Smooth muscle cell (in vitro differentiated cells): ENCODE measurements around the gene SULF2. TPM values are rescaled to one million over a fixed set of nuclear protein-coding genes. Genes with fewer than 3 reads are reported as not detected.

Experiments
- DNase-seq: peaks from one replicate; lab custom pipeline; 2025; ENCODE audit not compliant: unreplicated experiment; lab: John Stamatoyannopoulos, UW
- H2AFZ ChIP-seq: fragments of 200-600 bp; sonication (generic); 2 replicates; pipeline ENCODE4 v1.6.0; 2016; ENCODE audit warnings: antibody characterized with exemption, low read depth, mild to moderate bottlenecking
- H3F3A ChIP-seq: fragments of 200-600 bp; sonication (generic); 2 replicates; pipeline ENCODE4 v1.6.0; 2017; ENCODE audit warnings: antibody characterized with exemption, low read depth
- H3K27ac ChIP-seq: fragments of 200-600 bp; sonication (generic); 2 replicates; pipeline ENCODE4 v1.5.1; 2016; ENCODE audit warnings: low read depth, mild to moderate bottlenecking
- H3K27me3 ChIP-seq: fragments of 200-600 bp; sonication (generic); 2 replicates; pipeline ENCODE4 v1.6.1; 2016; ENCODE audit warnings: low read depth, mild to moderate bottlenecking
- H3K36me3 ChIP-seq: fragments of 200-600 bp; sonication (generic); 2 replicates; pipeline ENCODE4 v1.5.1; 2016; ENCODE audit warnings: low read depth
- H3K4me1 ChIP-seq: fragments of 200-600 bp; sonication (generic); 2 replicates; pipeline ENCODE4 v1.5.1; 2016; ENCODE audit warnings: low read depth
- H3K4me2 ChIP-seq: fragments of 200-600 bp; sonication (generic); 2 replicates; pipeline ENCODE4 v1.6.0; 2016; ENCODE audit warnings: mild to moderate bottlenecking
- H3K4me3 ChIP-seq: fragments of 200-600 bp; sonication (generic); 2 replicates; pipeline ENCODE4 v1.5.1; 2016; ENCODE audit warnings: mild to moderate bottlenecking
- H3K79me2 ChIP-seq: fragments of 200-600 bp; sonication (generic); 2 replicates; pipeline ENCODE4 v1.6.0; 2016; ENCODE audit warnings: low read depth, mild to moderate bottlenecking
- H3K9ac ChIP-seq: fragments of 200-600 bp; sonication (generic); 2 replicates; pipeline ENCODE4 v1.6.0; 2016; ENCODE audit warnings: low read depth
- H3K9me3 ChIP-seq: fragments of 200-600 bp; sonication (generic); replicated peaks from 2 replicates; pipeline ENCODE4 v1.5.1; 2016; ENCODE audit warnings: low read depth
- H4K20me1 ChIP-seq: fragments of 200-600 bp; sonication (generic); 2 replicates; pipeline ENCODE4 v1.6.0; 2016; ENCODE audit warnings: low read depth
- CTCF ChIP-seq: fragments of 200-600 bp; sonication (generic); IDR thresholded peaks from 2 replicates; pipeline ENCODE4 v1.5.1; 2017; ENCODE audit warnings: borderline replicate concordance, mild to moderate bottlenecking, antibody characterized with exemption; ENCODE audit not compliant: insufficient read depth, poor library complexity, severe bottlenecking
- WGBS: methylation state at CpG from one replicate; pipeline ENCODE4 v1.1.7; 2016; ENCODE audit warnings: low lambda C conversion rate; 5-methylcytosine and 5-hydroxymethylcytosine counted together
- polyA plus RNA-seq: library from polyadenylated mRNA; unstranded; fragments of >200 nt; fragmentation: Nextera tagmentation; extraction: Ambion mirVana; gene quantifications from 2 replicates; pipeline ENCODE4 v1.2.1, GENCODE V29; 2016
- total RNA-seq: library from RNA; depleted of rRNA; stranded (reverse); fragments of >200 nt; gene quantifications from 2 replicates; pipeline ENCODE4 v1.2.3, GENCODE V29; 2014

SULF2 gene
- total and polyA plus RNA-seq, 2 experiments from 2014 or later, result 109 to 144 TPM

DNA sequence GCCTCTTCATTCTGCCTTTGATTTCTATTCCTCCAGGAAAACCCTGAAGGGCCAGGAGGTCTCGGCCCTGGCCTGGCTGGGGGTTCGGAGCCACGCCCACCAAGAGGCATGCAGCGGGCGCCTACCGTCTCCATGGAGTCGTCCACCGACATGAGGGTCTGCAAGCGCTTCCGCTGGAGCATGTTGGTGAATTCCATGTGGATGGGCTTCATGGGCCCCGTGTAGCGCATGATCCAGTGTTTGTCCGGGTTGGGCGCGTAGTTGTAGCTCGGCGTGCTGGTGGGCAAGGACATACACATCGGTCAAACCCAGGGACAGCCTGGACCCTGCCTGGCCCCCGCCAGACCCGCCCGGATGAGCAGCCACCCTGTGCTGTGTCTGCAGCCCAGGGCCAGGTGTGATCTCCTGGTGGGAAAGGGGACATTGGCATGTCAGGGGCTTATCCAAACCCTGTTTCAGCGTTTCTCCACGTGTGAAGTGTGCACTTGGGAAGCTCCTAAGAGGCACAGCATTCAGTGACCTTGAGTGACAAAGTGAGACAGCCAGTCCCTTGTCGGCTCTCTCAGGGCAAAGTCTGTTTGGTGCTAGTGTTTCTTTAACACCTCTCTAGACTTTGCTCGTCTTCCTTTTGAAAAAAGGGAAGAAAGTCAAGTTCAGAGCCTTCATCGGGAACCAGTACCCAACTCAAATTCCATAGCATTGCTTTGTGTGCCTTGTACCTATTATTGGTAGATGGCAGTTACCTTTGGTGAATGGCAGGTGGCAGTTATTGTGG lies 100.8 kb downstream of the SULF2 start:
- Histone ChIP-seq H3K9ac (no peak overlapping the region), H3K4me2 (no peak overlapping the region), H3K4me3 (no peak overlapping the region), H3K79me2 (no peaks in the 10 kb centered on the region), H3F3A (no peaks in the 10 kb centered on the region), H4K20me1 (no peaks in the 10 kb centered on the region), H3K36me3 (no peaks in the 10 kb centered on the region), H3K9me3 (no peaks in the 10 kb centered on the region), H3K27me3 (no peaks in the 10 kb centered on the region), H2AFZ (no peak overlapping the region), H3K27ac (no peak overlapping the region), H3K4me1 (no peaks in the 10 kb centered on the region)
- no peak for TF ChIP-seq CTCF
- 97% methylated on average over 26 of the region's 26 CpGs for WGBS
- no peak for DNase-seq

- 95% methylated on average over 19 of the region's 19 CpGs for WGBS
- Histone ChIP-seq H3K4me3 (no peak overlapping the region), H3F3A (no peaks in the 10 kb centered on the region), H2AFZ (no peak overlapping the region), H3K27me3 (no peaks in the 10 kb centered on the region), H3K4me2 (no peak overlapping the region), H3K4me1 (no peaks in the 10 kb centered on the region), H4K20me1 (no peaks in the 10 kb centered on the region), H3K9me3 (no peaks in the 10 kb centered on the region), H3K36me3 (no peaks in the 10 kb centered on the region), H3K27ac (no peak overlapping the region), H3K79me2 (no peaks in the 10 kb centered on the region), H3K9ac (no peak overlapping the region)
- TF ChIP-seq CTCF, result no peak
- DNase-seq, result no peak
Measured at GRCh38 chr20:47682916-47683315, 102.4 kb downstream of the SULF2 start.

GRCh38 chr20:47682028-47682783 lies 103.1 kb downstream of the SULF2 start:
- H3K9me3 ChIP-seq, result no peaks in the 10 kb centered on the region
- WGBS, result 63% methylated on average over 22 of the region's 22 CpGs
- no peak overlapping the region for H3K9ac ChIP-seq
- no peak overlapping the region for H2AFZ ChIP-seq
- H3F3A ChIP-seq, result no peaks in the 10 kb centered on the region
- no peaks in the 10 kb centered on the region for H4K20me1 ChIP-seq
- H3K4me2 ChIP-seq, result no peak overlapping the region
- H3K4me3 ChIP-seq, result no peak overlapping the region
- H3K27ac ChIP-seq, result no peak overlapping the region
- no peaks in the 10 kb centered on the region for H3K27me3 ChIP-seq
- DNase-seq, result no peak
- no peaks in the 10 kb centered on the region for H3K79me2 ChIP-seq
- no peak for TF ChIP-seq CTCF
- no peaks in the 10 kb centered on the region for H3K4me1 ChIP-seq
- H3K36me3 ChIP-seq, result no peaks in the 10 kb centered on the region
